ENCODE measurements around the gene CCM2.

CCM2 gene

GRCh38 chr7:45084901-45085618, 85.1 kb downstream of the CCM2 start:
- TF ChIP-seq REST (IDR thresholded peaks at IDR 0.05; ENCODE audit: insufficient read depth in 1 of 2, low read depth in 2 of 2, low read length in 2 of 2) (no peak), POLR2AphosphoS5 (IDR thresholded peaks at IDR 0.05; ENCODE audit: low read depth, low read length) (no peak), TAF1 (IDR thresholded peaks at IDR 0.05; ENCODE audit: borderline replicate concordance, insufficient read depth, low read length) (no peak), FOXP2 (optimal IDR thresholded peaks at IDR 0.05; ENCODE audit: borderline replicate concordance, extremely low read depth, extremely low read length, insufficient read depth) (no peak)

GRCh38 chr7:45085619-45086200, 85.7 kb downstream of the CCM2 start:
- TF ChIP-seq REST (IDR thresholded peaks at IDR 0.05; ENCODE audit: insufficient read depth in 1 of 2, low read depth in 2 of 2, low read length in 2 of 2), result no peak
- TF ChIP-seq TAF1 (IDR thresholded peaks at IDR 0.05; ENCODE audit: borderline replicate concordance, insufficient read depth, low read length), result no peak
- no peak for TF ChIP-seq SIN3A (IDR thresholded peaks at IDR 0.05; ENCODE audit: borderline replicate concordance, insufficient read depth, low read length)
- TF ChIP-seq FOXP2 (optimal IDR thresholded peaks at IDR 0.05; ENCODE audit: borderline replicate concordance, extremely low read depth, extremely low read length, insufficient read depth), result no peak
- no peak for TF ChIP-seq POLR2AphosphoS5 (IDR thresholded peaks at IDR 0.05; ENCODE audit: low read depth, low read length)

GRCh38 chr7:45086331-45087065, 86.5 kb downstream of the CCM2 start:
- TF ChIP-seq POLR2AphosphoS5 (IDR thresholded peaks at IDR 0.05; ENCODE audit: low read depth, low read length) (no peak), TAF1 (IDR thresholded peaks at IDR 0.05; ENCODE audit: borderline replicate concordance, insufficient read depth, low read length) (no peak), FOXP2 (optimal IDR thresholded peaks at IDR 0.05; ENCODE audit: borderline replicate concordance, extremely low read depth, extremely low read length, insufficient read depth) (no peak)

- no peak for TF ChIP-seq TAF1 (IDR thresholded peaks at IDR 0.05; ENCODE audit: borderline replicate concordance, insufficient read depth, low read length)
- no peak for TF ChIP-seq POLR2AphosphoS5 (IDR thresholded peaks at IDR 0.05; ENCODE audit: low read depth, low read length)
- no peak for TF ChIP-seq FOXP2 (optimal IDR thresholded peaks at IDR 0.05; ENCODE audit: borderline replicate concordance, extremely low read depth, extremely low read length, insufficient read depth)
- no peak for TF ChIP-seq REST (IDR thresholded peaks at IDR 0.05; ENCODE audit: insufficient read depth in 1 of 2, low read depth in 2 of 2, low read length in 2 of 2)
- no peak for TF ChIP-seq SIN3A (IDR thresholded peaks at IDR 0.05; ENCODE audit: borderline replicate concordance, insufficient read depth, low read length)
Measured at GRCh38 chr7:45087301-45088145, 87.5 kb downstream of the CCM2 start.

- TF ChIP-seq POLR2AphosphoS5 (IDR thresholded peaks at IDR 0.05; ENCODE audit: low read depth, low read length) (no peak), SIN3A (IDR thresholded peaks at IDR 0.05; ENCODE audit: borderline replicate concordance, insufficient read depth, low read length) (no peak), REST (IDR thresholded peaks at IDR 0.05; ENCODE audit: insufficient read depth in 1 of 2, low read depth in 2 of 2, low read length in 2 of 2) (no peak), FOXP2 (optimal IDR thresholded peaks at IDR 0.05; ENCODE audit: borderline replicate concordance, extremely low read depth, extremely low read length, insufficient read depth) (no peak), TAF1 (IDR thresholded peaks at IDR 0.05; ENCODE audit: borderline replicate concordance, insufficient read depth, low read length) (no peak)
Measured at GRCh38 chr7:45088146-45088701, 88.2 kb downstream of the CCM2 start.

Data from PFSK-1 (cell line).